NCI-H1417 (cell line): ENCODE data around the gene GAN.

Experiments used
- DNase-seq, 3 experiments: peaks; one replicate each; lab custom pipeline; 2025; lab: John Stamatoyannopoulos, UW

Gene GAN

GRCh38 chr16:81431554-81432353 lies 117.0 kb downstream of the GAN start:
- DNase-seq: peak in 2 of 3 experiments; percentile 35 to 63

DNA sequence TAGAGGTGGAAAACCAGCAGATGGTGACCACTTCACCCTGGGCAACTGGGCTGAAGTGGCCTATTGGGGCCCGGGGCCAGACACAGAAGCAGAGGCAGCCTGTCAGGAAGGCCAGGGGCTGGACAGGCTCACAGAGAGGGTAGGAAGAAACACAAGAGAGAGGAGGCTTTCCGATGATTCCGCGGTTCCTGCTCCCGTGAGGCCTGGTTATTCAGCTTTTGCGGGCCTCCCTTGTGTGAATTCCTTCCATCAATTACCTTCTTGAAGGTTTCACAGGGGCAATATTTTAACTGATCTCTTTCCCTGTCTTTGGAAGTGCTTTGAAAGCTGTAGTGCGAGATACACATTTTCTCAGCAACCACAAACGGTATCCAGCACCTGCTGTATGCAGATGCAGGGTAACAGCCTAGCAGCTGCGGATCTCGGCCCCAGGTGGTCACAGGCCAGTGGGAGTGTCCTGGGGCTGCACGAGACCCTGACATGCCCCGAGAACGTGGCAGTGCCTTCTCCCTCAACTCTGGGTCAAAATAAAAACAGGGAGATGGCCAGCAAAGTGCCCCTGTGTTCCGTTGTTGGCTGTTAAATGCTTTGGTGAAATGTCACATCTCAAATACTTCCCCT lies 118.3 kb downstream of the GAN start:
- peak; percentile 50 to 78 (median 52) for DNase-seq

- no peak for DNase-seq
Measured at GRCh38 chr16:81435103-81435502, 120.3 kb downstream of the GAN start.

- DNase-seq: no peak
Measured at GRCh38 chr16:81435567-81435966, 120.8 kb downstream of the GAN start.

DNA sequence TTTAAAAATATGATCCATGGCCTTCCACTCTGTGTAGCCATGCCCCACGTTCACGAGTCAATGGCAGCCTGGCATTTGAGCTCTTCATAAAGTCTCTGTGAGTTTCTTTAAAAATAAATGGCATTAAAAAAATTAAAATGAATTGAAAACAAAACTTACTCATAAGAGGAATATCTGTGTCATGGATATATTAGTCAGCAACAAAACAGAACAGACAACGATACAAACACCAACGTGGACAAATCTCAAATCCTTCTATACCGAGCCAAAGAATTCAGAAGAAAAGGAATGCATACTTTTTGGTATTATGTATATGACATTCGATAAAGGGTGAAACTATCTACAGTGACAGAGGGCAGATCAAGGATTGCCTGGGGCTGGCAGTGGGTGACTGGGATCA lies 121.6 kb downstream of the GAN start:
- no peak for DNase-seq

- no peak for DNase-seq
Measured at GRCh38 chr16:81437865-81438264, 123.1 kb downstream of the GAN start.
